Measurements from ENCODE around the gene USP35. TPM values are rescaled to one million over a fixed set of nuclear protein-coding genes. Genes with fewer than 3 reads are reported as not detected.

Gene USP35
- total RNA-seq, 2 donors from 2014 or later, result 7.2 to 7.9 TPM

DNA sequence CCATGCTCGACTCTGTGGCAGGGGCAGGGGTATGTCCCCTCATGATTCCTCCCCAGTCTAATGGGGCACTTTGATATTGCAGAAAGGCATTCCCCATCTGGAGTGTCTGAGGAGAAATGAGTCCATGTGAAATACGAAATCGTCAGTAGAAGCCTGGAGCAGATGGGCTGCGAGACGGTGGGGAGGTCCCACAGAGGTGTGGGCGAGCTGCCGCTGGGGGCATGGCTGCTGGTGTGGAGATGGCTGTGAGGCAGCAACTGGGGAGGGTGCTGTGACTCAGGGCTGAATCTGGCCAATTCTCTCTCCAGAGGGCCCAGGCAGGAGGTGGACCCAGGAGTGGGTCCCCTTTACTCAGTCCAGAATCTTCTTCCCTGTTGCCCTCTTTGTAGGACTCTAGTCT lies 11.5 kb upstream of the USP35 start:
- no peaks in the 10 kb centered on the region for H3K9me3 Mint-ChIP-seq
- H3K27ac Mint-ChIP-seq, result no peak overlapping the region
- no peak for ATAC-seq
- H3K4me1 Mint-ChIP-seq (ENCODE audit: low read depth in 2 of 2), result peaks cover 0 to 10% of the 10 kb centered on the region in 2 donors
- H3K36me3 Mint-ChIP-seq, result peaks cover 5% of the 10 kb centered on the region
- peak; percentile 13 for DNase-seq (ENCODE audit: low spot score)
- H3K4me3 Mint-ChIP-seq, result no peak overlapping the region
- no peaks in the 10 kb centered on the region for H3K27me3 Mint-ChIP-seq

DNA sequence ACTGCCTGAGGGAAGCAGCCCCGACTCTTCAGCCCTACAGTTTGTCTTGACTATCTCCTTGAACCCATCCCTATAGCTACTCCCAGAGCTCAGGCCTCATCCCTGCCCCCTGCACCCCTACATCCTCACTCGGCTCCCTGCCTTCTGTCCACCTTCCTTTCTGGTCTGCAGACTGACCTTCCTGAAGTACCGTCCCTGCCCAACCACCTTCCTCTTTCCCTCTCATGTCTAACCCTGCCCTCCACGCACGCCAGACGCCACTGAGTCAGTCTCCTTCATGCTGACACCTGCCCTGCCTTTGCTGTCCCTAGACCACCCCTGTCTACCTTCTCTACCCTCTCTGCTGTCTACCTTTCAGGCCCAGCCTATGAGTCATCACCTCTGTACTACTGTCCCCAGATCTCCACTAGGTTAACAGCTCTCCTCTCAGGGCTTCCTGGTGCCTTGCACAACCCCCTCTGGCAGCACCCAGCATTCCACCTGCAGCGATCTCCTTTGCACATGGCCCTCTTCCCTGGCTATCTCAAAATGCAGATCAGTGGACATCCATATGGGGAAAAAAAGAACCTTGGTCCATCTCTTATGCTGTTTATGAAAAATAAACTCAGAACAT lies 9.2 kb upstream of the USP35 start:
- peaks cover 0 to 14% of the 10 kb centered on the region in 2 donors for H3K4me1 Mint-ChIP-seq (ENCODE audit: low read depth in 2 of 2)
- no peaks in the 10 kb centered on the region for H3K9me3 Mint-ChIP-seq
- DNase-seq (ENCODE audit: low spot score) (no peak), ATAC-seq (no peak)
- peak overlapping the region in 1 of 2 donors; percentile 38 for H3K27ac Mint-ChIP-seq
- no peak overlapping the region for H3K4me3 Mint-ChIP-seq
- peaks cover 5% of the 10 kb centered on the region for H3K36me3 Mint-ChIP-seq
- H3K27me3 Mint-ChIP-seq, result no peaks in the 10 kb centered on the region

DNA sequence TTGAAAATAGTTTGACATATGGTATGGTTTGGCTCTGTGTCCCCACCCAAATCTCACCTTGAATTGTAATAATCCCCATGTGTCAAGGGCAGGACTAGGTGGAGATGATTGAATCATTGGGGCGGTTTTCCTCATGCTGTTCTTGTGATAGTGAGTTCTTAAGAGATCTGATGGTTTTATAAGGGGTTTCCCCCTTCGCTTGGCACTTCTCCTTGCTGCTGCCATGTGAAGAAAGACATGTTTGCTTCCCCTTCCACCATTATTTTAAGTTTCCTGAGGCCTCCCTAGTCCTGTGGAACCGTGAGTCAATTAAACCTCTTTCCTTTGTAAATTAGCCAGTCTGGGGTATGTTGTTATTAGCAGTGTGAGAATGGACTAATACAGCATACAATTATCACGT lies 8.0 kb upstream of the USP35 start:
- peaks cover 0 to 14% of the 10 kb centered on the region in 2 donors for H3K4me1 Mint-ChIP-seq (ENCODE audit: low read depth in 2 of 2)
- no peaks in the 10 kb centered on the region for H3K27me3 Mint-ChIP-seq
- DNase-seq (ENCODE audit: low spot score) (no peak), ATAC-seq (no peak)
- no peak overlapping the region for H3K27ac Mint-ChIP-seq
- H3K36me3 Mint-ChIP-seq, result peaks cover 5% of the 10 kb centered on the region
- H3K9me3 Mint-ChIP-seq, result no peaks in the 10 kb centered on the region
- no peak overlapping the region for H3K4me3 Mint-ChIP-seq

DNA sequence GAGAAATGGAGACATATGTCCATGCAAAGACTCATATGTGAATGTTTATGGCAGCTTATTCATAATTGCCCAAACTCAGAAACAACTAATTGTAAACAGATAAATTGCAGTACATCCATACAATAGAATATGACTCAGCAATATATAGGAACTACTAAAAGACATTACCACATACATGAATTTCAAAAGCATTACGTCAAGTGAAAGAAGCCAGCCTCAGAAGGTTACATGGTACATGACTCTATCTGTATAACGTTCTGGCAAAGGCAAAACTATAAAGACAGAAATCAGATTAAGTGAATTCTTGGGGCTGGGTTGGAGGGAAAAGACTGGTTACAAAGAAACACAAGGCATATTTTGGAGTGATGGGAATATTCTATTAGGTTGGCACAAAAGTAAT lies 7.5 kb upstream of the USP35 start:
- DNase-seq (ENCODE audit: low spot score) (no peak), ATAC-seq (no peak)
- H3K36me3 Mint-ChIP-seq, result peaks cover 5% of the 10 kb centered on the region
- H3K4me1 Mint-ChIP-seq (ENCODE audit: low read depth in 2 of 2), result peaks cover 0 to 14% of the 10 kb centered on the region in 2 donors
- no peaks in the 10 kb centered on the region for H3K9me3 Mint-ChIP-seq
- H3K27me3 Mint-ChIP-seq, result no peaks in the 10 kb centered on the region
- H3K27ac Mint-ChIP-seq, result no peak overlapping the region
- H3K4me3 Mint-ChIP-seq, result no peak overlapping the region

DNA sequence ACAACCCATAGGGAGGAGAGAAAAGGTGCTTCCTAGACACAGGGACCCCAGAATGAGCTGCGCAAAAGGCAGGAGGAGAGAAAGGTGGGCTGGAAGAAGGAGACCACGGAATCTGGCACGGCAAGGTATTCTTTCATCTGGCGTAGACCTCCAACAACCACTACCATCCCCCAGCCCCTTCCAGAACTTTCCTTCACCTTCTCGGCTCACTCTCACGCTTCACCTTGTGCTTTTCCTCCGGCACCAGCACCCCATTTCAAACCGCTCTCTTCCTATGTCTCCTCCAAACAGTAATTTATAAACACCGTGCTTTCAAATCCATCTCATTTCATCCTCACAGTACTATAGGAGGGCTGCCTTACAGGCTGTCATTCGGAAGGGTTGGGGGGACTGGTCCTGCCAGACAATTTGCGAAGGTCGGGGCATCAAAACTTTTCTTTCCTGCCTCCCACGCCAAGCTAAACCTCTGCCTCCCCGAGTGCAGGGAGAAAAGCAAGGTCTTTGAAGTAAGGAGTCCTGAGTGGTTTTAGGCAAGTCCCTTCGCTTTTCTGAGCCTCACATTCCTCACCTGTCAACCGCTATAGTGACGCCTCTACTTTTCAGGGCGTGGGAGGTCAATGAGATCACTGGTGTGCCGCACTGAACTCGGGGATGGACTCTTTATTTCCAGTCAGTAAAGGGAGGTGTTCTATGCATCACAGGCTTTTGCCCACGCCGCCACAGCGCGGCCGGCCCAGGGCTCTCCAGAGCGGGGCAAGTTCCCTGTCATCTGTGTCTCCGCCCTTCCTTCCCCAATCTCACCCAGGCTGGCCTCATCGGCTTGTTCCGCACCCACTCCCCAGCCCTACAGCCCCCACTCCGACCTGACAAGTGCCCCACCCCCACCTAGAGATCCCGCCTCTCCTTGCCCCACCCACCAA lies 1.1 kb upstream of the USP35 start:
- Mint-ChIP-seq H3K4me1 (ENCODE audit: low read depth in 2 of 2) (peaks cover 36 to 37% of the 10 kb centered on the region in 2 donors), H3K27me3 (no peaks in the 10 kb centered on the region), H3K27ac (peak overlapping the region; percentile 84 to 93), H3K4me3 (peak overlapping the region; percentile 99), H3K36me3 (no peaks in the 10 kb centered on the region), H3K9me3 (no peaks in the 10 kb centered on the region)
- ATAC-seq (peak; percentile 41 to 57), DNase-seq (ENCODE audit: low spot score) (peak; percentile 42)

DNA sequence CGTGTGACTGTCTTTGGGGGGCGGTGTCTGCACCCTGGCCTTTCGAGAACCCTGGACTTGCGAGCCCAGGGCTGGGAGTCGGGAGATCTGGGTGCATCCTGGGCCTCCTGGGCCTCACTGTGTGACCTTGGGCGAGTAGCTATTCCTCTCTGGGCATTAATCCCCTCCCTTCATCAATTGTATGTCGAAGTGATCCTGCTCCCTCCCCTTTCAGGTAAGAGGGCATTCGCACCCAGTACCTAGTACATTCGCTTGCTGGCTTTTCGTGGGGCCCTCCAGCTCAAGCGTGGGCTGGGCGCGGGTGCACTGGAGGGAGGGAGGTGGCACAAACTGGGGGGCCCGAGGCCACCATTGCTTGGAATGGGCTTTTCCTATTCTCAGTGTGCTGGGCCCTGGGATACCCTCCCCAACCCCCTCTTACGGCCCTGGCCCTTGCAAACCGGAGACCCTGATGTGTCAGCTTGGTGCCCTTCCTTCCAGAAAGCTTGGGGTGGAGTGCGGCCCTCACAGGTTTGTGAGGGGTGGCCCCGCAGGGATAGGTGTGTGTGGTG lies 530 bp downstream of the USP35 start:
- H3K4me3 Mint-ChIP-seq, result peak overlapping the region; percentile 99
- ATAC-seq, result no peak
- no peak for DNase-seq (ENCODE audit: low spot score)
- H3K27me3 Mint-ChIP-seq, result no peaks in the 10 kb centered on the region
- peak overlapping the region; percentile 84 to 93 for H3K27ac Mint-ChIP-seq
- no peaks in the 10 kb centered on the region for H3K9me3 Mint-ChIP-seq
- no peaks in the 10 kb centered on the region for H3K36me3 Mint-ChIP-seq
- peaks cover 34 to 37% of the 10 kb centered on the region in 2 donors for H3K4me1 Mint-ChIP-seq (ENCODE audit: low read depth in 2 of 2)

DNA sequence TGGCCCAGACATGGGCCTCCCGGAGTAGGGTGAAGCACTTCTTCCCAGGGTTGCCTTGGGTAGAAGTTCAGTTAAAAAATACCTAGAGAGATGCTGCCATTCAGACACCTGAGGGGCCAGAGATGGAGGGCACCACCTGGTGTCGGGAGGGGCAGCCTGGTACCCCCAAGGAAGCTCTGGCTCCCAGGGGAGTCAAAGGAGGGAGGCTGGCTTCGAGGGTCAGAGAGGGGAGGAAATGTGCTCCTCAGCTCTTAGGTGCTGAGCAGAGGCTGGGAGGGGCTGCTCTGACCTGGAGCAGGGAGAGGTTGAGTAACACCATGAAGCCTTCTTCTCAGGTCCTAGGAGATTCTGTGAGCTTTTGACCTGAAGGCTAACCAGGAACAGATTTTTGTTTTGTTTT lies 1.1 kb downstream of the USP35 start:
- H3K9me3 Mint-ChIP-seq, result no peaks in the 10 kb centered on the region
- H3K36me3 Mint-ChIP-seq, result no peaks in the 10 kb centered on the region
- H3K4me1 Mint-ChIP-seq (ENCODE audit: low read depth in 2 of 2), result peaks cover 38 to 43% of the 10 kb centered on the region in 2 donors
- no peaks in the 10 kb centered on the region for H3K27me3 Mint-ChIP-seq
- peak overlapping the region; percentile 99 for H3K4me3 Mint-ChIP-seq
- peak overlapping the region; percentile 84 to 93 for H3K27ac Mint-ChIP-seq
- ATAC-seq, result no peak
- peak; percentile 23 for DNase-seq (ENCODE audit: low spot score)

DNA sequence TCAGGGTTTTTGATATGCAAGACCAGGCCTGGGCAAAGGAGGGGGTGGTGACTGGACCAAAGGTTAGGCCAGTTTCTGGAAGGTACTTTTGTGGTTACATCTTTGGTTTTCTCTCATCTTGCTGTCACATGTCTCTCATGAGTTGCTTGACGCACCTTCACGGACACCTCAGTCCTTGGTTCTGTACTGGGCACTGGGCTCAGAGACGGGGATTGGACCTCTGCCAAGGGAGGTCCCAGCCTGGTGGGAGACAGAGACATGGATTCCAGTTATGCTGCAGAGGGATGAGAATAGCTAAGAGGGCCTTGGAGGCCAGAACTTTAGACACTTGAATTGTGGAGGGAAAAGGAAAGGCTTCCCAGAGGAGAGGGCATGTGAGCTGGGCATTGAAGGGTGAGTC lies 1.7 kb downstream of the USP35 start:
- Mint-ChIP-seq H3K36me3 (no peaks in the 10 kb centered on the region), H3K27me3 (no peaks in the 10 kb centered on the region), H3K27ac (peak overlapping the region; percentile 84 to 93), H3K4me3 (peak overlapping the region; percentile 99), H3K4me1 (ENCODE audit: low read depth in 2 of 2) (peaks cover 38 to 43% of the 10 kb centered on the region in 2 donors), H3K9me3 (no peaks in the 10 kb centered on the region)
- DNase-seq (ENCODE audit: low spot score) (peak; percentile 34), ATAC-seq (no peak)

DNA sequence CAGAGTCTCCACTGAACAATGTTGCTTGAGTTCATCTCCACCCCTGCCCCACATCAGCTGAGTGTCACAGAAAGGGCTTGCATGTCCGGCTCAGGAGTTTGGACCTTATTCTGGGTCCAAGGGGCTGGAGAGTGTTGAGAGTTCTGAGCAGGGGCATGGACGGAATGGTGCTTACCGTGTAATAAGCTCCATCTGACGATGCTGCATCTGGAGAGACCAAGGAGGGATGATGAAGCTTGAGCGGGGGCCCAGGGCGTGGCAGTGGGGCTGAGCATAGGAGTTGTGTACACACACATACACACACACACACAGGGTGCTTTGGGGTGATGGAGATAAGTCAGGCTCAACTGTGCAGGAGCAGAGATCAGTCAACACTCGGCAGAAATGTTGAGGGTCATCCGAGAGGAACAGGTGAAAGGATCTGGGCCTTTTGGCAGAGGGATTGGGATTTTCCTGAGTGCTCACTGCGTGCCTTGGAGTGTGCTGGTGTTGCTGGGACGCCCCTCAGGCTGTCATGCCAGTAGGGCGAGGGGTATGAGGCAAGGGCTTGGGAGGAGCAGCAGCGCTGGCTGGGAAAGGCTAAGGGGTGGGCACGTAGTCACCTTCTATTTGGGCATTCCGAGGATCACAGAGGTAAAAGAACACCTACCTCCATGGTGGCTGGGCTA lies 2.3 kb downstream of the USP35 start:
- DNase-seq (ENCODE audit: low spot score), result peak; percentile 49
- ATAC-seq, result no peak
- no peaks in the 10 kb centered on the region for H3K27me3 Mint-ChIP-seq
- peaks cover 40 to 43% of the 10 kb centered on the region in 2 donors for H3K4me1 Mint-ChIP-seq (ENCODE audit: low read depth in 2 of 2)
- H3K36me3 Mint-ChIP-seq, result no peaks in the 10 kb centered on the region
- no peak overlapping the region for H3K27ac Mint-ChIP-seq
- peak overlapping the region; percentile 99 for H3K4me3 Mint-ChIP-seq
- no peaks in the 10 kb centered on the region for H3K9me3 Mint-ChIP-seq

DNA sequence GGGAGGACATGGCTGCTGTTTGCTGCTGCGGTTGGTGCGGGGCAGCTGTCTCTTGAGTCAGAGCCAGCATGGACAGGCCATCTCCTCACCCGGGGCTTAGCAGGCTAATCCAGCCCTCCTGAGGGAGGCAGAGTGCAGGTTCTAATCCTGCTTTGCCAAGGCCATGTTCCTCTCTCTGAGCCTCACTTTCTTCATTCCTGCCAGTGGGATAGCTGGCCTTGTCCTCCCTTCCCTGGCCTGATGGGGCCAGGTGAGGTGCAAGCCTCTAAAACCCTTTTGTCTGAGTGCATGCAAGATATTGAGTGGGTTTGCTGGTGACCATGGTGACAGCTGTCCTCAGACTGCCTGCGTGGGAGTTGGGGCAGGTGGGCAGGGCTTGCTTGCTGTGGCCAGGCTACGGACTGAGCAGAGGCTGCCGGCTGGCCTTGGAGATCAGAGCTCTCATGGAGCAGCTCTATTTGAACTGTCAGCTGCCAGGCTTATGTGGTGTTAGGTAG lies 3.6 kb downstream of the USP35 start:
- no peaks in the 10 kb centered on the region for H3K36me3 Mint-ChIP-seq
- H3K4me3 Mint-ChIP-seq, result no peak overlapping the region
- DNase-seq (ENCODE audit: low spot score), result peak; percentile 26
- H3K27ac Mint-ChIP-seq, result no peak overlapping the region
- no peak for ATAC-seq
- H3K27me3 Mint-ChIP-seq, result no peaks in the 10 kb centered on the region
- H3K9me3 Mint-ChIP-seq, result no peaks in the 10 kb centered on the region
- H3K4me1 Mint-ChIP-seq (ENCODE audit: low read depth in 2 of 2), result peaks cover 36 to 37% of the 10 kb centered on the region in 2 donors

DNA sequence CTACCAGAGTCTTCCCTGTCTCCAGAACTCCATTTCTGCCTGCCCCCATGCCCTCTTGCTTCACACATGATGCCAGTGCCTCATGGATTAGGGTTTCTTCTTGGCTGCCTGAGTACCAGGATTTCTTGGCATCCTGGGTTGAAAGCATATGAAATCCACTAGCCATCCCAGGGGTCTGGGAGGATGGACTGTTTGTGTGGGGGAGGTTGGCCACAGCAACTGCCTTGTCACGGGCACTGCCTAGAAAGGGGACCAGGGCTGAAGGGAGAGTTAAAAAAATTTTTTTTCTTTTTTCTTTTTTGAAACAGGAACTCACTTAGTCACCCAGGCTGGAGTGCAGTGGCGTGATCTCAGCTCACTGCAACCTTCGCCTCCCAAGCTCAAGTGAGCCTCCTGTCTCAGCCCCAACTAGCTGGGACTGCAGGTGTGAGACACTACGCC lies 4.2 kb downstream of the USP35 start:
- Mint-ChIP-seq H3K4me3 (no peak overlapping the region), H3K27me3 (no peaks in the 10 kb centered on the region), H3K36me3 (no peaks in the 10 kb centered on the region), H3K4me1 (ENCODE audit: low read depth in 2 of 2) (peaks cover 30 to 31% of the 10 kb centered on the region in 2 donors), H3K9me3 (no peaks in the 10 kb centered on the region), H3K27ac (no peak overlapping the region)
- ATAC-seq, result no peak
- DNase-seq (ENCODE audit: low spot score), result peak; percentile 25

DNA sequence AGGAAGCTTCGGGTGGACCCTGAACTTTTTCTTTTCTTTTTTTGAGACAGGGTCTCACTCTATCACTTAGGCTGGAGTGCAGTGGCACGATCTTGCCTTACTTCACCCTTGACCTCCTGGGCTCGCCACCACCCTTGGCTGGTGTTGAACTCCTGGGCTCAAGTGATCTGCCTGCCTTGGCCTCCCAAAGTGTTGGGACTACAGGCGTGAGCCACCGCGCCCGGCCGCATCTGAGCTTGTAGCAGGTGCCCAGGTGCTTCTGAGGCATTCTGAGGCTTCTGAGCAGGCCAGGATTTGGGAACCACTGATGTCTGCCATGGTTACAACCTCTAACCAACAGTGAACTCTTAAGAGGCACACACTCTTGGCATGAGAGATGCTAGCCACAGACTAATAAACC lies 5.1 kb downstream of the USP35 start:
- H3K4me3 Mint-ChIP-seq, result no peak overlapping the region
- ATAC-seq (no peak), DNase-seq (ENCODE audit: low spot score) (no peak)
- no peak overlapping the region for H3K27ac Mint-ChIP-seq
- no peaks in the 10 kb centered on the region for H3K27me3 Mint-ChIP-seq
- H3K9me3 Mint-ChIP-seq, result no peaks in the 10 kb centered on the region
- peaks cover 27 to 31% of the 10 kb centered on the region in 2 donors for H3K4me1 Mint-ChIP-seq (ENCODE audit: low read depth in 2 of 2)
- H3K36me3 Mint-ChIP-seq, result no peaks in the 10 kb centered on the region

DNA sequence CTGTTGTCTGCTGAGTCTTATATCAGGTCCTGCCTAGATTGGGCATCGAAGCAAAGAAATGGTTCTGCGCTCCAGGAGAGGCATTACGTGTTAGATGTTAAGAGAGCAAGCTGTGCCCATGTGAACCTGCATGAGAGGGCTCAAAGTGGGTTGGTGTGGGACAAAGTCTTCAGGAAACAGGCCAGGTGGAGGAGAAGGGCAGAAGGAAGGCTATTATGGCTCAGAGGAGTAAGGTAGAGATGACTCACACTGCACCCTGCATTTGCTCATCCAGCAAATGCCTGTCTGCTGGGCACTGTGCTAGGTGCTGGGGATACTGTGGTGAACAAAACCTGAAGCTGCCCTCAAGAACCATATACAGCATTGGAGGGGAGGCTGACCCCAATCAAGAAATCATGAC lies 5.8 kb downstream of the USP35 start:
- ATAC-seq, result no peak
- H3K4me3 Mint-ChIP-seq, result no peak overlapping the region
- no peaks in the 10 kb centered on the region for H3K36me3 Mint-ChIP-seq
- H3K9me3 Mint-ChIP-seq, result no peaks in the 10 kb centered on the region
- H3K27ac Mint-ChIP-seq, result no peak overlapping the region
- H3K4me1 Mint-ChIP-seq (ENCODE audit: low read depth in 2 of 2), result peaks cover 26 to 30% of the 10 kb centered on the region in 2 donors
- DNase-seq (ENCODE audit: low spot score), result peak; percentile 34
- H3K27me3 Mint-ChIP-seq, result no peaks in the 10 kb centered on the region

Measured in natural killer cell treated with Interleukin-12 subunit alpha and Interleukin-12 subunit beta and Interleukin-15 and Interleukin-18, amount 100 ng/mL, for 72 hours (primary cell).